HG03159 (cell line): ENCODE data around the gene HLA-DMA.

Experiments used
- ATAC-seq: cut with Tn5 transposase; IDR thresholded peaks from one replicate; pipeline ENCODE4 v1.9.1; 2021; ENCODE audit warnings: mild to moderate bottlenecking, moderate library complexity; ENCODE audit not compliant: unreplicated experiment

HLA-DMA gene

DNA sequence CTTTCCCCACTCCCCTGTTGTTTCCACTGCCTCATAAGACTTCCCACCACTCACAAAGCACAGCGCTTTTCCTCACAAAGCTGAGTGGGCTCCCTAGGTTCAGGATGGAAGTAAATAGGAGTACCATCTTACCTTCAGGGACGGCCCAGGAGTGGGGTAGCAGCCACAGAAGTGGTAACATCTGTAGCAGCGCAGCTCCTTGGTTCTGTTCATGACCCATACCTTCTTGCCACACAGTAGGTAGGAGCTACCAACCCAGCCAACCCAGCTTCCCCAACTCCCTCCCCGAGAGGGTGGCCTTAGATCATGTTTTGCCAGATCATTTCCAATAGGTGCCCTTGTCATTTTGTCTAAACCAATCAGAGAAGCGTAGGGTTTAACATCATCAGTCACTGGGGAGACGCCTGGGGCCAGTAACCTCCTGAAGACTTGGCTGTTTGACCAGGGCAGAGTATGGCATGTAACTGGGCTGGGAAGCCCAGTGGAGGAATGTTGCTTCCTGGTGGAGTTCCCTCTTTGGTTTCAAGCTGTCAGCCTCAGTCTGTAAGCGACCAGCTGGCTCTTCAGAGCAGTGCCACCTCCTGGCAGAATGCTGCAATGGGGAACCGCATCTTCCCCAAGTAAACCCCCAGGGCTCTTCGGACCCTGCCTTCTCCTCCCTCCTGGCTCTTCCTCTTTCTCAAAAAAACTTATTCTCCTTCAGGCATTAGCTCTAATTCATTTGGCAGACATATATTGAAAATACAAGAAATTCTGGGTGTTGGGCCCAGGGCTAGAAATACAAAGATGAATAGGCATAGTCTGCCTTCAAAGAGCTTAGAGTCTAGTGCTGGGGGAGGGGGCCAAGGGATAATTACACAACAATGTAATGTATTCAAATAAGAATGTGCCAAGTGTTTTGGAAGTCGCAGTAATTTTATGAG lies at the start of gene HLA-DMA:
HLA-DMA (minus strand) TSS at position 281 of the 923 bp plus-strand sequence; CDS start at position 220, 61 bp downstream.
- peak; percentile 88 for ATAC-seq

DNA sequence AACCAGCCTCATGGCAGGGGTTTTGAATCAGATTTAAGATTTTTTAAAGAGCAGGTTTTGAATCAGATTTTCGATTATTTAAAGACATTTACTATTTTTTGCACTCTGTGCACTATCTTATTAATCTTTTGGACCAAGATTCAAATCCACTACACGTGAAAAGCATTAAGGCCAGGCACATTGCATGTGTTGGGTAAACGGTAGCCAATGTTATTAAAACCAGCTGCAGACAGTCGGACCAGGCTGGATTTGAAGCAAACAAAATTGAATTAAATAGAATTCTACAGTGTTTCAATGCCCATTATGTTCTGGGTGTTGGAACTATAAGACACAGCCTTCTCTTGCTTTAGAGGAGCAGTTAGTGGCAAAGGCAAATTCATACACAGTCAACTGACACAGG lies 48.8 kb upstream of the HLA-DMA start:
- ATAC-seq: no peak

GRCh38 chr6:33000055-33000454 lies 47.2 kb upstream of the HLA-DMA start:
- no peak for ATAC-seq

DNA sequence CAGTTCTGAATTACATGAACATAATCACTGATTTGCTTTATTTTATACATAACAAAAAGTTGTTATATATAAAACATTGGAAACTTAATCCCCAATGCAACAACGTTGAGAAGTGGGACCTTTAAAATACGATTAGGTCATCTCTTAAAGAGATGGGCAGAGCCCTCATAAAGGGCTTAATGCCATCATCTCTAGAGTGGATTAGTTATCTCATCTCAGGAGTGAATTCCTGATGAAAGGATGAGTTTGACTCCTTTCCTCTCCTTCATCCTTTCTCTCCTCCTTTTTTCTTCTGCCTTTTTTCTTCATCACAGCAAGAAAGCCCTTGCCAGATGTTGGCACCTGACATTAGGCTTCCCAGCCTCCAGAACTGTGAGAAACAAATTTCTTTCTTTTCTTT lies 42.6 kb upstream of the HLA-DMA start:
- ATAC-seq: no peak

DNA sequence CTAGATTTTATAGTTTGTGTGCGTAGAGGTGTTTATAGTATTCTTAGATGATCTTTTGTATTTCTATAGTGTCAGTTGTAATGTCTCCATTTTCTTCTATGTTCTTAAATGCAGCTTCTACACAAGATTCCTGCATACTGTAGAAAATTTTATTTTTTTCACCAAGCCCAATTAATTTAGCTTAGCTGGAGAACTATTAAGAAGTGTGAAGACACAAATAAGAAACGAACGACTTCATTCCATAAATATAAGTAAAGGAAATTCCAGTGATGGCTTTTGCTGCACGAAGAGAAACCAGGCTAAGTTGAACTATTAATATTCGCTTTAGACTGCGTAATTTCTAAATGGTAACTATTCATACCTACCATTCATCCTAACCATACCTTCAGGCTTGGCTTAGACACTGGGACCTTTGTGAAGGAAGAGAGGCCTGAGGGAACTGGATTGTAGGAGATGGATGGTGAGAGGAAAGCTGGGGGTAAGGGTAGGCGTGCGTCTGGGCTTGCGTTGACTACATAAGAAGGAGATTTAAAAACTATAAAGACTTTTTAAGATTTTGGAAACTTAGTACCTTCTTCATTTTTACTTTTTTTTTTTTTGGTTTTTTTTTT lies 40.6 kb upstream of the HLA-DMA start:
- ATAC-seq: no peak

DNA sequence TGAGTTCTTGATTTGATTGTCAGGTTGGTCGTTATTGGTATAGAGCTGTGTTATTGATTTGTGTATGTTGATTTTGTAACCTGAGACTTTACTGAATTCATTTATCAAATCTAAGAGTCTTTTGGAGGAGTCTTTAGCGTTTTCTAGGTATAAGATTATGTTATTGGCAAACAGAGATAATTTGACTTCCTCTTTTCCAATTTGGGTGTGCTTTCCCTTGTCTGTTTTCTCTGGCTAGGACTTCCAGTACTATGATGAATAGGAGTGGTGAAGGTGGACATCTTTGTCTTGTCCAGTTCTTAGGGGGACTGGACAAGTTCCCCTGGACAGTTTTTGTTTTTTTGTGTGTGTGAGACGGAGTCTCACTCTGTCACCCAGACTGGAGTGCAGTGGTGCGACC lies 39.1 kb upstream of the HLA-DMA start:
- ATAC-seq: no peak

DNA sequence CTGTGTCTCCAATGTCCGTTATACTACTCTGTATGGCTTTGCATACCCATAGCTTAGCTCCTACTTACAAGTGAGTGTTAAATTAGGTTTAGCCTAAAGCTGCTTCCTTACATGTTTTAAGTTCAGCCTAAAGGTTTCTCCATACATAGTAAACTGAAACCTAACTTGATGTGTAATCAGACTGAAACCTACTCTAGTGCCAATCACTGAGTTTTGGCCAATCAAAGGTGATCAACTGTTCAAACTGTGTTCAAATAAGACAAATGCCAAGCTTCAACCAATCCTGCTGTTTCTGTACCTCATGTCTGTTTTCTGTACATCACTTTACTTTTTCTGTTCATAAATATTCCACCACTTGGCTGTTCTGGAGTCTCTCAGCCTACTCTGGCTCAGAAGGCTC lies 36.5 kb upstream of the HLA-DMA start:
- ATAC-seq: no peak

- no peak for ATAC-seq
These were observed 31.9 kb upstream of the HLA-DMA start for GRCh38 chr6:32984622-32985389.

- no peak for ATAC-seq
These were observed 31.2 kb upstream of the HLA-DMA start for GRCh38 chr6:32983964-32984621.

DNA sequence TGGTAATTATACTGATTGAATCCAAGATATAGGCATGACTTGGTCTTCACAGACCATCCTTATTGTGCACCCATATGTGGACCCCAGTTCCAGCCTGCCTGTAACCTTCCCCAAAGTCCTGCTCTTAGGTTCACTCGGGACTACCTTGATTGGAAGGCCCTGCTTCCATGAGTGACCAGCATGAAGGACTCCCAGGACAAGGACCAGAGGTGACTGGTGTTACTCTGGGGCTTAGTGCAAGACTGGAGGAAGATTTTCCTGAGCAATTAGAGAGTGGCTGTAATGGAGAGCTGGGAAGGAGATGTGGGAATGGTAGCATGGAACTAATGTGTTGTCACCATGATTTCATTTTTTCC lies 30.6 kb upstream of the HLA-DMA start:
- no peak for ATAC-seq

DNA sequence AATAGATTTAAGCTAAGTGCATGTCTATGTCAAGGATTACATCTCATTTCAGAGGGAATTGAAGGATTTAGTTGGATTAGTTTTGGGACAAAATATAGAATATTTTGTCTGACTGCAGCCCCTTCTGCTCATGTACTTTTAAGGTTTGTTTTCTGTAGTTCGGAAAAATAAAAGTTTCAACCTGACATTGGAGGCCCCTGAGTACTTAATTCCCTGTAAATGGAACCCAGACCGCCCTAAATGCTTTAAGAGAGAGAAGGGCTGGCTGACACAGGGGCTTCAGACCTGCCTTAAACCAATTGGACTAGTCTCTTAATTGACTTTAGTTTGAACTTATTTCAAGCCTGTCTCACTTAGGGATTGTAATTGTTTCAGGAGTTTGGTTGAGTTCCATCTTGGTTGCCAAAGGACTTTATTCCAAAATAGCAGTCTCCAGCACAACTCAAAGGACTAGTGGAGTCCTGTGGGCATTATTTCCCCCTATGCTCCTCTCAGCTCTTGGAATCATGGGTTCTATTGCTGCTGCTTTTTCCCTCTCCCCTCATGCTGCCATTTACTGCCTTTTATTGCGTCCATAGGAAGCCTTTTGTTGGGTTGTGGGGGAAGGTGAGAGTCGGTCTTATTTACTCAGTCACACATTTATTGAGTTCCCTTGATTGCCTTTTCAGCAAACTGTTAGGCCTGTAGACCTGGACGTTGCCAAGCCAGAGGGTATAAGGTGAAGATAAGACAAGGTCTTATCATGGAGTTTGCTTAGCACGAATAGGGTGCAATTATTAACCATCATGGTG lies 30.0 kb upstream of the HLA-DMA start:
- no peak for ATAC-seq

- ATAC-seq: no peak
These were observed 29.3 kb upstream of the HLA-DMA start for GRCh38 chr6:32982084-32982701.

DNA sequence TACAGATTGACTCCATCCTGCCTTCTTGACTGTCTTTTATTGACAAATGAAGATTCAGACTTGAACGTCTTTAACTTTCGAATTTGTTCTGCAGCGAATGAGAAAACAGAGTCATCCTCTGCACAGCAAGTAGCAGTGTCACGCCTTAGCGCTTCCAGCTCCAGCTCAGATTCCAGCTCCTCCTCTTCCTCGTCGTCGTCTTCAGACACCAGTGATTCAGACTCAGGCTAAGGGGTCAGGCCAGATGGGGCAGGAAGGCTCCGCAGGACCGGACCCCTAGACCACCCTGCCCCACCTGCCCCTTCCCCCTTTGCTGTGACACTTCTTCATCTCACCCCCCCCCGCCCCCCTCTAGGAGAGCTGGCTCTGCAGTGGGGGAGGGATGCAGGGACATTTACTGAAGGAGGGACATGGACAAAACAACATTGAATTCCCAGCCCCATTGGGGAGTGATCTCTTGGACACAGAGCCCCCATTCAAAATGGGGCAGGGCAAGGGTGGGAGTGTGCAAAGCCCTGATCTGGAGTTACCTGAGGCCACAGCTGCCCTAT lies 27.7 kb upstream of the HLA-DMA start:
- ATAC-seq: no peak

GRCh38 chr6:32979720-32980487 lies 27.0 kb upstream of the HLA-DMA start:
- no peak for ATAC-seq

DNA sequence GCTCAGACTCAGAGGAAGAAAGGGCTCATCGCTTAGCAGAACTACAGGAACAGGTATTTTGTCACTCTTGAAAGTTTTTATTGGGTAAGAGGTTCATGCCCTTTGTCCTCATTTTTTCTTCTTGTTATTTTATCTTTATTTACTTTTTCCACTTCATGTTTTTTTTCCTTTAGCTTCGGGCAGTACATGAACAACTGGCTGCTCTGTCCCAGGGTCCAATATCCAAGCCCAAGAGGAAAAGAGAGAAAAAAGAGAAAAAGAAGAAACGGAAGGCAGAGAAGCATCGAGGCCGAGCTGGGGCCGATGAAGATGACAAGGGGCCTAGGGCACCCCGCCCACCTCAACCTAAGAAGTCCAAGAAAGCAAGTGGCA lies 25.0 kb upstream of the HLA-DMA start:
- no peak for ATAC-seq

DNA sequence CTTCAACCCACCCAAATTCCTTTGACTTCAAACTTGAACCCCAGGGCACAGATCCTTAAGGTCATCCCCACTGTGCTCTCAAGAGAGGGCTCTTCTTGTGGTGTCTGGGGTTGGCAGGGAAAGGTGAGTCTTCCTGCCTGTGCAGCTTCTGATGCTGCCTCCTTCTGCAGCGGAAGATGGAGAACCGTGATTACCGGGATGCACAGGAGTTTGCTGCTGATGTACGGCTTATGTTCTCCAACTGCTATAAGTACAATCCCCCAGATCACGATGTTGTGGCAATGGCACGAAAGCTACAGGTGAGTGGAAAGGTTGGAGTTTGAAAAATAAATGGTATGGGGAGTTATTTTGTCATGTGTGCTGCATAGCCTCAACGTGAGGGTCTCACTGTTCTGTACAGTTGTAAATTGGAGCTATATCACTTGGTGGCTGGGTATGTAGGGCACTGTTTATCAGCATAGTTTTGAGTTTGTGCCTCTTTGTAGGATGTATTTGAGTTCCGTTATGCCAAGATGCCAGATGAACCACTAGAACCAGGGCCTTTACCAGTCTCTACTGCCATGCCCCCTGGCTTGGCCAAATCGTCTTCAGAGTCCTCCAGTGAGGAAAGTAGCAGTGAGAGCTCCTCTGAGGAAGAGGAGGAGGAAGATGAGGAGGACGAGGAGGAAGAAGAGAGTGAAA lies 24.5 kb upstream of the HLA-DMA start:
- no peak for ATAC-seq

DNA sequence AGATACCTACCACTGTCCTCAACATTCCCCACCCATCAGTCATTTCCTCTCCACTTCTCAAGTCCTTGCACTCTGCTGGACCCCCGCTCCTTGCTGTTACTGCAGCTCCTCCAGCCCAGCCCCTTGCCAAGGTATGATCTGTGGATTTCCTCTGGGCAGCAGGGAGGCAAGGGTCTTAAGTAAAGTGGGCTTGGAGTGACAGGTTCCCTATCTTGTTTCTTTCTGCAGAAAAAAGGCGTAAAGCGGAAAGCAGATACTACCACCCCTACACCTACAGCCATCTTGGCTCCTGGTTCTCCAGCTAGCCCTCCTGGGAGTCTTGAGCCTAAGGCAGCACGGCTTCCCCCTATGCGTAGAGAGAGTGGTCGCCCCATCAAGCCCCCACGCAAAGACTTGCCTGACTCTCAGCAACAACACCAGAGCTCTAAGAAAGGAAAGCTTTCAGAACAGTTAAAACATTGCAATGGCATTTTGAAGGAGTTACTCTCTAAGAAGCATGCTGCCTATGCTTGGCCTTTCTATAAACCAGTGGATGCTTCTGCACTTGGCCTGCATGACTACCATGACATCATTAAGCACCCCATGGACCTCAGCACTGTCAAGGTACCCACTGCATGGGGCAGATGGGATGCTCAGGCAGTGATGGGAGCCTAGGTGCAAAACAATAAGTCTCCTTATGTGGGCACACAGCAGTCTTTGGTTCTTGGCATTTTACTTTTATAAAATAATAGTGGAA lies 23.6 kb upstream of the HLA-DMA start:
- ATAC-seq: no peak

GRCh38 chr6:32975886-32976285 lies 23.0 kb upstream of the HLA-DMA start:
- no peak for ATAC-seq
